SK-N-SH treated with all-trans-retinoic acid at 6 μM for 48 hours (cell line): ENCODE results near the gene SLC22A3.

Experiments used
- ATAC-seq: fragments of 200-7000 bp; cut with Tn5 transposase; 3 replicates; pipeline ENCODE4 v1.9.1; 2020; ENCODE audit warnings: mild to moderate bottlenecking, moderate library complexity
- ARNTL ChIP-seq: fragments of 450-650 bp; formaldehyde crosslinking; IDR thresholded peaks from 2 replicates; pipeline ENCODE4 v1.5.0; 2020; ENCODE audit warnings: low read depth, mild to moderate bottlenecking, moderate library complexity, borderline replicate concordance
- CREB5 ChIP-seq: fragments of 250-450 bp; sonication (Bioruptor Pico); IDR thresholded peaks from 2 replicates; pipeline ENCODE4 v1.5.1; 2020; ENCODE audit warnings: low read depth, mild to moderate bottlenecking, moderate library complexity
- CSDC2 ChIP-seq: fragments of 250-450 bp; sonication (Bioruptor Pico); IDR thresholded peaks from 2 replicates; pipeline ENCODE4 v1.5.0; 2020; ENCODE audit warnings: mild to moderate bottlenecking, moderate library complexity
- CSRNP3 ChIP-seq: fragments of 250-450 bp; sonication (Bioruptor Pico); IDR thresholded peaks from 2 replicates; pipeline ENCODE4 v1.5.1; 2021; ENCODE audit warnings: mild to moderate bottlenecking, moderate library complexity
- ESRRG ChIP-seq: fragments of 250-450 bp; sonication (Bioruptor Pico); IDR thresholded peaks from 2 replicates; pipeline ENCODE4 v1.6.1; 2021; ENCODE audit warnings: mild to moderate bottlenecking
- ISL1 ChIP-seq: fragments of 250-450 bp; sonication (Bioruptor Pico); IDR thresholded peaks from 2 replicates; pipeline ENCODE4 v2.1.2; 2022; ENCODE audit warnings: mild to moderate bottlenecking, moderate library complexity
- OSR1 ChIP-seq: fragments of 250-450 bp; sonication (Bioruptor Pico); IDR thresholded peaks from 2 replicates; pipeline ENCODE4 v1.8.0; 2022; ENCODE audit warnings: moderate library complexity, mild to moderate bottlenecking, inconsistent platforms
- PATZ1 ChIP-seq: fragments of 250-450 bp; sonication (Bioruptor Pico); IDR thresholded peaks from 2 replicates; pipeline ENCODE4 v1.8.0; 2020; ENCODE audit warnings: mild to moderate bottlenecking, moderate library complexity, borderline replicate concordance
- POU6F1 ChIP-seq: fragments of 250-450 bp; sonication (Bioruptor Pico); IDR thresholded peaks from 2 replicates; pipeline ENCODE4 v1.8.0; 2021; ENCODE audit warnings: low read depth, mild to moderate bottlenecking, moderate library complexity, borderline replicate concordance
- PPARA ChIP-seq: fragments of 250-450 bp; sonication (Bioruptor Pico); IDR thresholded peaks from 2 replicates; pipeline ENCODE4 v1.5.0; 2020; ENCODE audit warnings: mild to moderate bottlenecking, borderline replicate concordance
- SNAI2 ChIP-seq: fragments of 250-450 bp; sonication (Bioruptor Pico); IDR thresholded peaks from 2 replicates; pipeline ENCODE4 v1.5.0; 2020; ENCODE audit warnings: mild to moderate bottlenecking, moderate library complexity
- TCF4 ChIP-seq: fragments of 250-450 bp; sonication (Bioruptor Pico); IDR thresholded peaks from 2 replicates; pipeline ENCODE4 v1.8.0; 2021; ENCODE audit warnings: mild to moderate bottlenecking, moderate library complexity, borderline replicate concordance
- TSHZ2 ChIP-seq: fragments of 250-450 bp; sonication (Bioruptor Pico); IDR thresholded peaks from 2 replicates; pipeline ENCODE4 v1.5.0; 2020; ENCODE audit warnings: mild to moderate bottlenecking, moderate library complexity
- ZFP3 ChIP-seq: fragments of 250-450 bp; sonication (Bioruptor Pico); IDR thresholded peaks from 2 replicates; pipeline ENCODE4 v1.5.0; 2020; ENCODE audit warnings: mild to moderate bottlenecking, moderate library complexity
- ZFP30 ChIP-seq: fragments of 450-650 bp; formaldehyde crosslinking; IDR thresholded peaks from 2 replicates; pipeline ENCODE4 v1.5.0; 2022; ENCODE audit warnings: mild to moderate bottlenecking, moderate library complexity
- ZNF565 ChIP-seq: fragments of 450-650 bp; formaldehyde crosslinking; conservative IDR thresholded peaks from 2 replicates; pipeline ENCODE4 v1.5.0; 2020; ENCODE audit warnings: low read depth, mild to moderate bottlenecking, moderate library complexity
- ZNF70 ChIP-seq: fragments of 450-650 bp; formaldehyde crosslinking; IDR thresholded peaks from 2 replicates; pipeline ENCODE4 v1.5.0; 2020; ENCODE audit warnings: mild to moderate bottlenecking, moderate library complexity
- ZNF8 ChIP-seq: fragments of 450-650 bp; formaldehyde crosslinking; IDR thresholded peaks from 2 replicates; pipeline ENCODE4 v1.5.0; 2020; ENCODE audit warnings: mild to moderate bottlenecking, moderate library complexity

Gene SLC22A3

GRCh38 chr6:160431226-160431625, 83.0 kb downstream of the SLC22A3 start:
- ATAC-seq, result no peak
- TF ChIP-seq TCF4 (CRISPR knock-in tag), result no peak
- no peak for TF ChIP-seq SNAI2
- no peak for TF ChIP-seq ZFP30 (CRISPR knock-in tag)
- no peak for TF ChIP-seq OSR1 (CRISPR knock-in tag)
- no peak for TF ChIP-seq CREB5 (CRISPR knock-in tag)
- no peak for TF ChIP-seq ISL1

GRCh38 chr6:160431791-160432404, 83.7 kb downstream of the SLC22A3 start:
- no peak for TF ChIP-seq CSRNP3 (CRISPR knock-in tag)
- TF ChIP-seq TSHZ2 (CRISPR knock-in tag), result no peak
- no peak for TF ChIP-seq OSR1 (CRISPR knock-in tag)
- TF ChIP-seq POU6F1, result no peak
- TF ChIP-seq SNAI2, result no peak
- no peak for ATAC-seq

- ATAC-seq, result no peak
- TF ChIP-seq PATZ1 (CRISPR knock-in tag), result no peak
- no peak for TF ChIP-seq OSR1 (CRISPR knock-in tag)
- no peak for TF ChIP-seq ZNF70 (CRISPR knock-in tag)
- no peak for TF ChIP-seq ZNF565 (CRISPR knock-in tag)
- no peak for TF ChIP-seq TSHZ2 (CRISPR knock-in tag)
- no peak for TF ChIP-seq ZFP3 (CRISPR knock-in tag)
Observed at GRCh38 chr6:160435935-160436334, 87.8 kb downstream of the SLC22A3 start.

- no peak for ATAC-seq
- TF ChIP-seq POU6F1, result no peak
- TF ChIP-seq ISL1, result no peak
- TF ChIP-seq TCF4 (CRISPR knock-in tag), result no peak
- TF ChIP-seq CSDC2 (CRISPR knock-in tag), result no peak
- no peak for TF ChIP-seq TSHZ2 (CRISPR knock-in tag)
- no peak for TF ChIP-seq ARNTL (CRISPR knock-in tag)
- no peak for TF ChIP-seq ZNF70 (CRISPR knock-in tag)
- no peak for TF ChIP-seq PPARA (CRISPR knock-in tag)
- no peak for TF ChIP-seq ESRRG (CRISPR knock-in tag)
- TF ChIP-seq ZFP30 (CRISPR knock-in tag), result no peak
- TF ChIP-seq ZNF8 (CRISPR knock-in tag), result no peak
Observed at GRCh38 chr6:160437154-160437553, 89.0 kb downstream of the SLC22A3 start.
